GM12878 (cell line): Measurements from ENCODE around the gene MYH10. TPM values are rescaled to one million over a fixed set of nuclear protein-coding genes. Genes with fewer than 3 reads are reported as not detected.
A peak's percentile ranks its signal among the peaks of the same experiment; 100 is the strongest.

ENCODE experiments used
- ATAC-seq: fragments of 200-7000 bp; cut with Tn5 transposase; 3 replicates; pipeline ENCODE4 v1.9.1; 2020; ENCODE audit warnings: mild to moderate bottlenecking, moderate library complexity
- BruUV-seq: library from RNA; stranded (reverse); fragments of 400-500 nt; replicated peaks from 2 replicates; lab custom pipeline; 2021; lab: Mats Ljungman, UMichigan
- CTCF ChIA-PET: fragments of 300-600 bp; sonication (Branson Sonifier 250); formaldehyde crosslinking; extraction: SDS; loops from one replicate; lab custom pipeline; 2021; ENCODE audit warnings: inconsistent platforms; lab: Yijun Ruan, JAX
- POLR2A ChIA-PET: fragments of 350-600 bp; formaldehyde crosslinking; extraction: SDS; loops from one replicate; lab custom pipeline; 2021; ENCODE audit warnings: inconsistent platforms; lab: Charles Lee
- RAD21 ChIA-PET: fragments of 300-600 bp; sonication (Branson Sonifier 250); formaldehyde crosslinking; loops from one replicate; lab custom pipeline; 2023; ENCODE audit warnings: antibody characterized with exemption; ENCODE audit not compliant: unreplicated experiment; lab: Charles Lee
- SMC1A ChIA-PET: fragments of 300-600 bp; sonication (Branson Sonifier 250); formaldehyde crosslinking; loops from one replicate; lab custom pipeline; 2023; ENCODE audit not compliant: unreplicated experiment, uncharacterized antibody; lab: Charles Lee
- DNase-seq: peaks from one replicate; pipeline ENCODE4 v3.0.0-alpha.2; 2011; ENCODE audit warnings: low read depth, low spot score
- FAIRE-seq: peaks from 3 replicates; lab custom pipeline; 2011; peaks lifted over from hg19 to GRCh38; lab: Jason Lieb, UNC
- H2AFZ ChIP-seq: 2 replicates; pipeline ENCODE4 v1.6.0; 2011; ENCODE audit warnings: low read depth, low read length, control low read depth; ENCODE audit not compliant: control insufficient read depth
- H3K27ac ChIP-seq: 2 replicates; pipeline ENCODE4 v1.5.1; 2011; ENCODE audit warnings: control low read depth; ENCODE audit not compliant: control insufficient read depth, insufficient read depth
- H3K27me3 ChIP-seq, 2 experiments: replicated peaks in 1 of 2; 2 replicates each; pipeline versions ENCODE4 v1.6.0 to v1.6.1; 2011; ENCODE audit warnings: low read length in 1 of 2; ENCODE audit not compliant: control insufficient read depth in 2 of 2, insufficient read depth in 2 of 2
- H3K36me3 ChIP-seq, 2 experiments: 2 replicates each; pipeline ENCODE4 v1.5.1; 2011; ENCODE audit warnings: low read length in 1 of 2; ENCODE audit not compliant: control insufficient read depth in 2 of 2, insufficient read depth in 2 of 2
- H3K4me1 ChIP-seq: 2 replicates; pipeline ENCODE4 v1.6.1; 2011; ENCODE audit warnings: mild to moderate bottlenecking, low read length, moderate library complexity, mixed read lengths; ENCODE audit not compliant: control insufficient read depth, insufficient read depth
- H3K4me2 ChIP-seq: 2 replicates; pipeline ENCODE4 v1.6.0; 2011; ENCODE audit warnings: control low read depth; ENCODE audit not compliant: control insufficient read depth, insufficient read depth
- H3K4me3 ChIP-seq: fragments of 200-600 bp; sonication (generic); 2 replicates; pipeline ENCODE4 v1.5.1; 2016
- H3K79me2 ChIP-seq: 2 replicates; pipeline ENCODE4 v1.6.0; 2011; ENCODE audit warnings: low read length; ENCODE audit not compliant: control insufficient read depth, insufficient read depth
- H3K9ac ChIP-seq: 2 replicates; pipeline ENCODE4 v1.8.0; 2011; ENCODE audit warnings: low read length, control low read depth, mixed read lengths; ENCODE audit not compliant: control insufficient read depth, insufficient read depth
- H3K9me3 ChIP-seq: replicated peaks from 3 replicates; pipeline ENCODE4 v1.5.1; 2011; ENCODE audit warnings: mild to moderate bottlenecking, low read length; ENCODE audit not compliant: control insufficient read depth, insufficient read depth
- H4K20me1 ChIP-seq: 2 replicates; pipeline ENCODE4 v1.6.0; 2011; ENCODE audit not compliant: control insufficient read depth, insufficient read depth
- BACH1 ChIP-seq: fragments of 450-650 bp; IDR thresholded peaks from 2 replicates; pipeline ENCODE4 v1.6.1; 2017; ENCODE audit warnings: mild to moderate bottlenecking, borderline replicate concordance
- BHLHE40 ChIP-seq, 2 experiments: fragments of 450-650 bp in 1 of 2; IDR thresholded peaks; 2 replicates each; pipeline ENCODE4 v1.6.1; 2011 to 2017; ENCODE audit warnings: low read depth in 2 of 2, borderline replicate concordance in 1 of 2, improper control_type of control experiment in 1 of 2, low read length in 1 of 2, mild to moderate bottlenecking in 1 of 2
- CHD1 ChIP-seq: IDR thresholded peaks from 2 replicates; pipeline ENCODE4 v1.6.1; 2012; ENCODE audit warnings: low read depth, low read length, improper control_type of control experiment
- CREM ChIP-seq: IDR thresholded peaks from 2 replicates; pipeline ENCODE4 v1.6.1; 2014; ENCODE audit warnings: antibody characterized with exemption, low read depth
- EGR1 ChIP-seq, 2 experiments: IDR thresholded peaks; 1 replicate in 1 of 2; 2 replicates in 1 of 2; pipeline ENCODE4 v1.6.1; 2011 to 2012; ENCODE audit warnings: low read depth in 2 of 2, low read length in 2 of 2, borderline replicate concordance in 1 of 2, mild to moderate bottlenecking in 1 of 2, moderate library complexity in 1 of 2
- GATAD2B ChIP-seq: fragments of 450-650 bp; conservative IDR thresholded peaks from 2 replicates; pipeline ENCODE4 v1.6.1; 2017; ENCODE audit warnings: low read depth, mild to moderate bottlenecking, moderate library complexity
- IKZF2 ChIP-seq, 2 experiments: fragments of 450-650 bp; IDR thresholded peaks; 2 replicates each; pipeline ENCODE4 v1.6.1; 2017; ENCODE audit warnings: mild to moderate bottlenecking in 2 of 2, moderate library complexity in 2 of 2
- LARP7 ChIP-seq: fragments of 450-650 bp; IDR thresholded peaks from 2 replicates; pipeline ENCODE4 v1.6.1; 2017; ENCODE audit warnings: mild to moderate bottlenecking
- MEF2A ChIP-seq: IDR thresholded peaks from 2 replicates; pipeline ENCODE4 v1.6.1; 2011; ENCODE audit warnings: low read depth, mild to moderate bottlenecking, low read length, moderate library complexity; ENCODE audit not compliant: insufficient read depth
- NFYB ChIP-seq: IDR thresholded peaks from 2 replicates; pipeline ENCODE4 v1.6.1; 2011; ENCODE audit warnings: low read depth, mild to moderate bottlenecking, low read length, improper control_type of control experiment, moderate library complexity; ENCODE audit not compliant: insufficient read depth
- POLR2AphosphoS5 ChIP-seq: IDR thresholded peaks from 2 replicates; pipeline ENCODE4 v1.6.1; 2011; ENCODE audit warnings: mild to moderate bottlenecking, low read length, inconsistent platforms
- RFX5 ChIP-seq: IDR thresholded peaks from 2 replicates; pipeline ENCODE4 v1.6.1; 2011; ENCODE audit warnings: low read depth, low read length, improper control_type of control experiment
- SMAD5 ChIP-seq: IDR thresholded peaks from 2 replicates; pipeline ENCODE4 v1.6.1; 2016; ENCODE audit warnings: antibody characterized with exemption, low read depth
- SMARCA5 ChIP-seq: fragments of 450-650 bp; IDR thresholded peaks from 2 replicates; pipeline ENCODE4 v1.6.1; 2017; ENCODE audit warnings: mild to moderate bottlenecking
- SREBF2 ChIP-seq: IDR thresholded peaks from 2 replicates; pipeline ENCODE4 v1.6.1; 2012; ENCODE audit warnings: mild to moderate bottlenecking, low read length
- TAF1 ChIP-seq: IDR thresholded peaks from 2 replicates; pipeline ENCODE4 v1.6.1; 2011; ENCODE audit warnings: mild to moderate bottlenecking, low read depth, low read length, borderline replicate concordance
- USF1 ChIP-seq: IDR thresholded peaks from 2 replicates; pipeline ENCODE4 v1.6.1; 2011; ENCODE audit warnings: borderline replicate concordance, low read depth, mild to moderate bottlenecking, moderate library complexity, mixed read lengths, low read length; ENCODE audit not compliant: insufficient read depth; ENCODE audit errors: extremely low read length
- ZNF687 ChIP-seq: fragments of 450-650 bp; IDR thresholded peaks from 2 replicates; pipeline ENCODE4 v1.6.1; 2017; ENCODE audit warnings: mild to moderate bottlenecking, moderate library complexity
- WGBS: methylation state at CpG from one replicate; pipeline ENCODE4 v1.1.6; 2016; ENCODE audit warnings: low lambda C conversion rate; ENCODE audit not compliant: insufficient replicate concordance, insufficient coverage; ENCODE audit errors: missing lambda C conversion rate; 5-methylcytosine and 5-hydroxymethylcytosine counted together
- in situ Hi-C: fragments of 300-500 bp; cut with MboI; formaldehyde crosslinking; loops from 9 replicates; pipeline ENCODE4 v1.14.3; 2018; ENCODE audit warnings: mixed read lengths
- intact Hi-C: fragments of 100-400 bp; cut with micrococcal nuclease; formaldehyde crosslinking; loops from one replicate; pipeline ENCODE4 v1.14.2; 2022; ENCODE audit not compliant: unreplicated experiment
- polyA plus RNA-seq, 11 experiments: library from polyadenylated mRNA; depleted of rRNA in 4 of 11; unstranded in 6 of 11; stranded (reverse) in 5 of 11; fragments of >200 nt; fragmentation: Nextera tagmentation in 4 of 11; fragmentation: Illumina TruSeq in 1 of 11; extraction: Ambion mirVana in 4 of 11; extraction: Trizol in 1 of 11; gene quantifications; 1 replicate in 1 of 11; 2 replicates in 10 of 11; pipeline versions ENCODE4 v1.2.1 to v1.2.3, GENCODE V29; 2011 to 2016; ENCODE audit warnings: inconsistent platforms in 2 of 11, missing spikeins in 2 of 11, low read depth in 1 of 11
- total RNA-seq, 4 experiments: library from RNA; depleted of rRNA in 3 of 4; stranded (reverse); fragments of >200 nt in 3 of 4; fragmentation: Illumina TruSeq in 1 of 4; extraction: Trizol in 1 of 4; gene quantifications; 2 replicates each; pipeline versions ENCODE4 v1.2.1 to v1.2.3, GENCODE V29; 2013 to 2021

MYH10 gene
- total and polyA plus RNA-seq, 10 of the 15 experiments (the other 5 are each of a cell fraction or from before 2014, with no cell fraction given) = 0.33 to 7.1 (median 1.0) TPM

GRCh38 chr17:8435245-8436168 lies 195.0 kb downstream of the MYH10 start, which contains the start of gene NDEL1:
TSS of gene NDEL1 (plus strand) at chr17:8435884. CDS start at chr17:8444272, 8,388 bp downstream.
- Histone ChIP-seq H3K79me2 (peaks cover 41% of the 10 kb centered on the region), H2AFZ (peak within 1 kb of the TSS; percentile 99), H3K9me3 (no peaks in the 10 kb centered on the region), H3K27me3 (no peaks in the 10 kb centered on the region), H4K20me1 (no peaks in the 10 kb centered on the region; the same call in 1 of the 2 replicates), H3K27ac (peak within 1 kb of the TSS; percentile 88), H3K4me1 (peaks cover 3% of the 10 kb centered on the region; the same call in 1 of the 2 replicates), H3K4me2 (peak within 1 kb of the TSS; percentile 77), H3K36me3 (no peaks in the 10 kb centered on the region), H3K9ac (peak within 1 kb of the TSS; percentile 95), H3K4me3 (peak within 1 kb of the TSS; percentile 98)
- POLR2A ChIA-PET = interaction anchor here (0.6 to 1.2 kb wide), 5 partner anchors 52 to 1032 kb away, joined by 3 to 4 read pairs (median 3); partner anchors contain the start of genes CTC1, PIK3R5 and TMEM256
- RAD21 ChIA-PET = interaction anchor here (0.7 to 1.6 kb wide), 4 partner anchors 25 to 423 kb away, joined by 4 to 8 read pairs (median 4); partner anchors contain the start of gene KRABD2
- TSS peak; percentile 70 for BruUV-seq
- DNase-seq = peak; percentile 81
- SMC1A ChIA-PET = interaction anchor here (0.6 to 1.5 kb wide), 4 partner anchors 10 to 350 kb away, joined by 3 to 4 read pairs (median 3); no protein-coding TSS in a partner anchor
- ATAC-seq = peak; percentile 99
- CTCF ChIA-PET = interaction anchor here (0.8 to 2.2 kb wide), 3 partner anchors 25 to 311 kb away, joined by 4 to 7 read pairs (median 5); partner anchors contain the start of gene KRABD2
- FAIRE-seq = peak; percentile 88
- intact Hi-C loops (no loop called here), in situ Hi-C loops (no loop called here)
- 4% methylated on average over 68 of the region's 68 CpGs for WGBS
- TF ChIP-seq RFX5 (0 out of 2 replicates have a peak, but pooled peaks have one; percentile 38), BACH1 (peak; percentile 82), MEF2A (no peak), BHLHE40 (IDR thresholded peaks at IDR 0.05; ENCODE audit: borderline replicate concordance in 1 of 2, low read depth in 2 of 2, low read length in 1 of 2) (peak in 1 of 2 experiments; percentile 35; a peak in 1 of 4 replicates), NFYB (0 out of 2 replicates have a peak, but pooled peaks have one; percentile 13), LARP7 (peak; percentile 98), ZNF687 (peak; percentile 43), SMAD5 (peak; percentile 76), SREBF2 (no peak), SMARCA5 (peak; percentile 72; the same call in 1 of the 2 replicates), GATAD2B (no peak), TAF1 (peak; percentile 79), POLR2AphosphoS5 (peak; percentile 90), EGR1 (IDR thresholded peaks at IDR 0.05; ENCODE audit: borderline replicate concordance in 1 of 2, low read depth in 2 of 2, low read length in 2 of 2) (peak in 1 of 2 experiments; percentile 63; a peak in 2 of 3 replicates), USF1 (no peak), CHD1 (peak; percentile 73; the same call in 1 of the 2 replicates), CREM (peak; percentile 81), IKZF2 (IDR thresholded peaks at IDR 0.05) (no peak)
